SKM-1 treated with dmso at 0.1 percent for 144 hours (cell line): ENCODE results near the gene DMRT2.

Experiments used
- DNase-seq: peaks from one replicate; lab custom pipeline; 2025; ENCODE audit not compliant: unreplicated experiment; lab: John Stamatoyannopoulos, UW

Gene DMRT2

GRCh38 chr9:1086517-1086916 is 36.4 kb downstream of the DMRT2 start:
- no peak for DNase-seq

- no peak for DNase-seq
These were observed 37.1 kb downstream of the DMRT2 start for GRCh38 chr9:1087120-1087881.

- DNase-seq: no peak
These were observed 44.6 kb downstream of the DMRT2 start for GRCh38 chr9:1094749-1095148.

DNA sequence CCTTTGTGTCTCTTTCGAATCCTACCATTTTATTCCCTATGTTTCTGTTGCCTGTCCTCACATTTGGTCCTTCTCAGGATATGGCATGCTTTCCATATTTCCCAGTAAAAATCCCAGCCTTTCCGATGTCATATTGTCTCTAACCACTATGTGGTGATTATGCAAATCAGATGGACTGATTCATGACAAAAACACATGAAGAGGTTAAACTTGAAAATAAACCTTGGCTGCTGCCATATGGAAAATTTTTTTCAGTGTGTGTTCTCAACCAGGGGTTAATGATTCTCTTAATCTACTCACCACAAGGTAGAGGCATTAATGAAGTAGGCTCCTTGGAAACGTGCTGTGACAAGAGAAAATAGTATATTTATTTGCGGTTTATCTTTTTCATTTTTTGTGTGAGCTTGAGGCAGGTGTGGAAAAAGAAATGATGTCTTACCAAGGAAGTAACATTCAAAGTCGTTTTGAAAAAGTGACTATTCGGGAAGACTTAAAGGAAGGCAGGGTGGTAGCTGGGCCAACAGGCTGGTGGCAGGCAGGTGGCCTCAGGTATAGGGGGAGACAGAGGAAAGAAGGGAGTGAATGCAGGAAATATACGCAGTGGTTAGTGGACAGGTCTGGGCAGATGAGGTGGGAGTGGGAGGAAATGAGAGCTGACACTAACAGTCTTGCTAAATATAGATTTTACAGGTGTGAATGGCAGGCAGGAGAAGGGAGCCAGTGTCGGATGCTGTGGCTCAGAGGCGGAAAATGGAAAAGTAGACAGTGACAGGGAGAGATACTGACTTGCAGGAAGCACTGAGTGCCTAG is 46.2 kb downstream of the DMRT2 start:
- DNase-seq: no peak

- no peak for DNase-seq
These were observed 48.4 kb downstream of the DMRT2 start for GRCh38 chr9:1098551-1098950.

DNA sequence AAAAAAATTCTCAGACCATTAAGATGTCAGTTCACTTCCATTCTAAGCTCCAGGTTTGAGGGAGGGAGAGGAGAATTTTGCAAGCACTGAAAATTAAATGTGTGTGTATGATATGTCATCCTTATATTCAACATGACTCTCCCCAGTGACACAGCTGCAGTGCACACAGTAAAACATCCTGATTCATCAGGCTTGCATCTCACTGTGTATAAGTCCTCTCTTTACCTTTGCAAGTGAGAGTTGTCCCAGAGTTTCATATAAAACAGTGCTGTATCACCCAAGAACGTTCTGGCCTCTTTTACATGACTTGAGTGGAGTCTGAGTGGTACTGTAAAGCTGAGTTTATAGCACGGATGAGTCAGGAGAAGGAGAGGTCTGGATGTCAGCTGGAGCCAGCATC is 50.0 kb downstream of the DMRT2 start:
- no peak for DNase-seq

DNA sequence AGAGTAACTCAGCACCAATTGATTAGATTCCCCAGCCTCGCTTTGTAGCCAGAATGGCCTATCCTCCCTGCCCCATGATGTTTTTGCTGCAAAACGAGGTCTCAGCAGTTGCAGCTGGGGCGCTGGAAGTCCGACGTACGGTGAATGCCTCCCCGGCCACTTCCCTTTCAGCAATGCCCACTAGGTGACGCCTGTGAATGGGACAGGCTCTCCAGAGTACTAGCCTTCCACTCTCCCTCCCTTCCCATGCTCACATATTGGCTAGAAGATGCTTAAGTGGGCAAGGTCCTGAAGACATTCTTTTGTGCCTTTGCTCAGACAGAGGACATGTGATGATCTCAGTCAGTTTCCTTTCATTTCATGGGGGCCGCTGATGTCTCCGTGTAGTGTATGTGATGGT is 50.8 kb downstream of the DMRT2 start:
- DNase-seq: no peak

- no peak for DNase-seq
These were observed 51.9 kb downstream of the DMRT2 start for GRCh38 chr9:1101846-1102641.

- no peak for DNase-seq
These were observed 52.4 kb downstream of the DMRT2 start for GRCh38 chr9:1102642-1102970.
